Kidney (tissue), 14 donors: ENCODE data around the gene WDR74. TPM values are rescaled to one million over a fixed set of nuclear protein-coding genes. Genes with fewer than 3 reads are reported as not detected.

ENCODE experiments used
- DNase-seq, 5 donors: peaks; one replicate each; pipeline ENCODE4 v3.0.0-alpha.2; 2013 to 2020
- FAIRE-seq: peaks from 2 replicates; lab custom pipeline; 2012; peaks lifted over from hg19 to GRCh38; lab: Jason Lieb, UNC
- H3K27ac ChIP-seq, 2 donors: one replicate each; pipeline ENCODE4 v1.7.0; 2013; ENCODE audit warnings: low read depth in 2 of 2, low read length in 2 of 2, inconsistent platforms in 1 of 2
- H3K27me3 ChIP-seq: one replicate; pipeline ENCODE4 v1.7.1; 2013; ENCODE audit warnings: low read length, inconsistent platforms; ENCODE audit not compliant: control insufficient read depth, insufficient read depth
- H3K36me3 ChIP-seq, 3 donors: one replicate each; pipeline versions ENCODE4 v1.7.0 to v1.7.1; 2013; ENCODE audit warnings: low read length in 3 of 3, control low read depth in 1 of 3, inconsistent platforms in 1 of 3; ENCODE audit not compliant: insufficient read depth in 3 of 3, control insufficient read depth in 2 of 3
- H3K4me1 ChIP-seq, 3 donors: one replicate each; pipeline versions ENCODE4 v1.7.0 to v1.7.1; 2013; ENCODE audit warnings: low read length in 3 of 3, inconsistent platforms in 1 of 3, low read depth in 1 of 3; ENCODE audit not compliant: control insufficient read depth in 2 of 3, insufficient read depth in 2 of 3
- H3K4me3 ChIP-seq, 3 donors: one replicate each; pipeline versions ENCODE4 v1.7.0 to v1.8.1; 2013; ENCODE audit warnings: low read length in 3 of 3, control low read depth in 1 of 3, inconsistent platforms in 1 of 3
- H3K9ac ChIP-seq, 3 donors: one replicate each; pipeline versions ENCODE4 v1.7.0 to v1.7.1; 2013; ENCODE audit warnings: low read length in 3 of 3, control low read depth in 1 of 3, inconsistent platforms in 1 of 3
- H3K9me3 ChIP-seq, 3 donors: one replicate each; pipeline versions ENCODE4 v1.7.0 to v1.7.1; 2013; ENCODE audit warnings: low read length in 3 of 3, control low read depth in 1 of 3, inconsistent platforms in 1 of 3; ENCODE audit not compliant: control insufficient read depth in 2 of 3, insufficient read depth in 1 of 3
- CTCF ChIP-seq: IDR thresholded peaks from 3 replicates; pipeline ENCODE4 v1.5.1; 2012; ENCODE audit warnings: mild to moderate bottlenecking, moderate library complexity, borderline replicate concordance; ENCODE audit not compliant: insufficient read depth; ENCODE audit errors: extremely low read depth
- intact Hi-C: fragments of 100-400 bp; cut with DNase I; formaldehyde crosslinking; loops from one replicate; pipeline ENCODE4 v1.11.1; 2022
- polyA plus RNA-seq: library from polyadenylated mRNA; stranded (reverse); fragments of 350-450 nt; fragmentation: Illumina TruSeq; extraction: RNeasy Lipid Tissue Mini Kit (QIAGEN cat#74804); gene quantifications from one replicate; pipeline ENCODE4 v1.2.3, GENCODE V29; 2014; ENCODE audit warnings: low read depth, low replicate concordance; ENCODE audit not compliant: insufficient read depth
- total RNA-seq: library from RNA; stranded (reverse); fragmentation: NEBNext Ultra II Directional; extraction: Animal tissue kit (Norgen Biotek cat#: 25700); gene quantifications from one replicate; pipeline ENCODE4 v1.2.1, GENCODE V29; 2021
- donor health status: control.
- donor health status: control.
- donor health status: control.
- donor health status: control.
- donor health status: control.
- donor health status: DM: yes; HTN: yes; CAD: no.
- donor health status: Normal renal cell carcinoma (clear cell type).

Gene WDR74
- total and polyA plus RNA-seq, 2 donors from 2014 or later = 38.5 to 48.9 TPM

GRCh38 chr11:62823677-62824076 lies 15.7 kb downstream of the WDR74 start:
- no peak for FAIRE-seq
- Histone ChIP-seq H3K9ac (no peak overlapping the region), H3K4me3 (no peak overlapping the region), H3K4me1 (no peaks in the 10 kb centered on the region), H3K27ac (no peak overlapping the region), H3K9me3 (no peaks in the 10 kb centered on the region), H3K36me3 (peaks cover 11 to 46% (median 36%) of the 10 kb centered on the region in 3 donors), H3K27me3 (no peaks in the 10 kb centered on the region)
- intact Hi-C loops = no loop called here
- no peak for TF ChIP-seq CTCF
- no peak for DNase-seq

DNA sequence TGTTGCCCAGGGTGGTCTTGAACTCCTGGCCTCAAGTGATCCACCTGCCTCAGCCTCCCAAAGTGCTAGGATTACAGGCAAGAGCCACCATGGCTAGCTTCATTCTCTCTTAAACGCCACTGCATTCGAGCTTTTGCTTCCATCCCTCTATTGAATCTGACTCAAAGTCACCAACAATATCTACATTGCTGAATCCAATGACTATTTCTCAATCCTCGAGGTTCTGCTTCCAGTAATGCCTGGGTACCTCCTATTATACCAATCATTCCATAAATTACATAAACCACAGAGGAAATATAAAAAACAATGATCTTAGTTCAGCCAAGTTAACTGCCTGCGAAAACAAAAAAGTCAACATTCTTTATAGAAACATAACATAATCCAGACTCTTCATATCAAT lies 22.3 kb downstream of the WDR74 start:
- intact Hi-C loops = no loop called here
- no peak overlapping the region for H3K27ac ChIP-seq
- no peaks in the 10 kb centered on the region for H3K27me3 ChIP-seq
- no peaks in the 10 kb centered on the region for H3K4me1 ChIP-seq
- H3K9ac ChIP-seq = no peak overlapping the region
- no peak overlapping the region for H3K4me3 ChIP-seq
- no peak for TF ChIP-seq CTCF
- DNase-seq (no peak), FAIRE-seq (no peak)
- peaks cover 0 to 11% (median under 1%) of the 10 kb centered on the region in 3 donors for H3K36me3 ChIP-seq
- no peaks in the 10 kb centered on the region for H3K9me3 ChIP-seq

GRCh38 chr11:62816557-62816956 lies 22.8 kb downstream of the WDR74 start:
- peak in 1 of 5 donors; percentile 16 for DNase-seq
- Histone ChIP-seq H3K36me3 (peaks cover 0 to 11% (median 0%) of the 10 kb centered on the region in 3 donors), H3K27ac (no peak overlapping the region), H3K9ac (no peak overlapping the region), H3K9me3 (no peaks in the 10 kb centered on the region), H3K4me1 (no peaks in the 10 kb centered on the region), H3K27me3 (no peaks in the 10 kb centered on the region), H3K4me3 (no peak overlapping the region)
- FAIRE-seq = no peak
- intact Hi-C loops = no loop called here
- TF ChIP-seq CTCF = no peak

DNA sequence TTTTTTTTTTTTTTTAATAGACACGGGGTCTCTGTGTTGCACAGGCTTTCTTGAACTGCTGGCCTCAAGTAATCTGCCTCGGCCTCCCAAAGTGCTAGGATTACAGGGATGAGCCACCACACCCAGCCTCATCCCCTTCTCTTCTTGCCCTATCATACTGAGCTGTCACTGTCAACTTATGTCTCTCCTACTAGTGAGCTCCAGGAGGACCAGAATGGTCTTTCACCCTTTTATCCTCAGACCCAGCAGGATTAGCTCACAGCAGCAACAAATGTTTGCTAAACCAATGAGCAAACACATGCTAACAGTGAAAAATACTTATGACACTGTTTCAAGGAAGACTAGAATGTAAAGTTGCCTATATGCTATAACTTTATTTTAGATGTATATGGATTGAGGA lies 27.7 kb downstream of the WDR74 start:
- DNase-seq (no peak), FAIRE-seq (no peak)
- no peak overlapping the region for H3K9ac ChIP-seq
- no peak for TF ChIP-seq CTCF
- intact Hi-C loops = no loop called here
- H3K4me3 ChIP-seq = no peak overlapping the region
- H3K27ac ChIP-seq = no peak overlapping the region
- no peaks in the 10 kb centered on the region for H3K9me3 ChIP-seq
- no peaks in the 10 kb centered on the region for H3K4me1 ChIP-seq
- H3K36me3 ChIP-seq = no peaks in the 10 kb centered on the region
- no peaks in the 10 kb centered on the region for H3K27me3 ChIP-seq
